OCI-LY1 (cell line): ENCODE measurements around the gene ZGRF1.
A peak's percentile ranks its signal among the peaks of the same experiment; 100 is the strongest.

Experiments used
- H2AFZ ChIP-seq: fragments of 200-600 bp; sonication (generic), shearing (Covaris generic); 2 replicates; pipeline ENCODE4 v1.6.0; 2014; ENCODE audit warnings: antibody characterized with exemption, mild to moderate bottlenecking, low read length
- H3F3A ChIP-seq: fragments of 200-600 bp; sonication (generic), shearing (Covaris generic); 2 replicates; pipeline ENCODE4 v1.6.0; 2014; ENCODE audit warnings: mild to moderate bottlenecking, antibody characterized with exemption, low read length, moderate library complexity; ENCODE audit not compliant: insufficient read depth
- H3K27ac ChIP-seq: fragments of 200-600 bp; sonication (generic); 2 replicates; pipeline ENCODE4 v1.5.1; 2014; ENCODE audit warnings: low read length, mixed run types, mild to moderate bottlenecking, low read depth; ENCODE audit not compliant: poor library complexity, severe bottlenecking
- H3K27me3 ChIP-seq: fragments of 200-600 bp; sonication (generic); 2 replicates; pipeline ENCODE4 v1.6.0; 2014; ENCODE audit warnings: antibody characterized with exemption, mild to moderate bottlenecking, low read length, moderate library complexity; ENCODE audit not compliant: insufficient read depth
- H3K36me3 ChIP-seq: fragments of 200-600 bp; sonication (generic); 2 replicates; pipeline ENCODE4 v1.6.1; 2014; ENCODE audit warnings: mild to moderate bottlenecking, antibody characterized with exemption, low read length, moderate library complexity, mixed read lengths; ENCODE audit not compliant: insufficient read depth
- H3K4me1 ChIP-seq: fragments of 200-600 bp; sonication (generic); 2 replicates; pipeline ENCODE4 v1.5.1; 2014; ENCODE audit warnings: mild to moderate bottlenecking, low read length, moderate library complexity; ENCODE audit not compliant: insufficient read depth, severe bottlenecking
- H3K4me2 ChIP-seq: fragments of 200-600 bp; sonication (generic), shearing (Covaris generic); 2 replicates; pipeline ENCODE4 v1.6.1; 2014; ENCODE audit warnings: low read length
- H3K4me3 ChIP-seq: fragments of 200-600 bp; sonication (generic); 2 replicates; pipeline ENCODE4 v1.5.1; 2014; ENCODE audit warnings: low read length, low read depth, mild to moderate bottlenecking, mixed read lengths; ENCODE audit not compliant: poor library complexity, severe bottlenecking
- H3K79me2 ChIP-seq: fragments of 200-600 bp; shearing (Covaris generic); 2 replicates; pipeline ENCODE4 v1.6.1; 2016; ENCODE audit warnings: mixed run types, low read length, mixed read lengths; ENCODE audit not compliant: insufficient read depth
- H3K9ac ChIP-seq: fragments of 200-600 bp; sonication (generic), shearing (Covaris generic); 2 replicates; pipeline ENCODE4 v1.6.1; 2014; ENCODE audit warnings: mild to moderate bottlenecking, low read length, mixed read lengths
- H3K9me2 ChIP-seq: fragments of 200-600 bp; sonication (generic), shearing (Covaris generic); 2 replicates; pipeline ENCODE4 v1.6.1; 2014; ENCODE audit warnings: low read depth, mild to moderate bottlenecking, low read length, mixed read lengths
- H3K9me3 ChIP-seq: fragments of 200-600 bp; shearing (Covaris generic); 2 replicates; pipeline ENCODE4 v1.6.1; 2014; ENCODE audit warnings: low read length, mixed read lengths
- H4K20me1 ChIP-seq: fragments of 200-600 bp; sonication (generic), shearing (Covaris generic); 2 replicates; pipeline ENCODE4 v1.6.0; 2016; ENCODE audit warnings: mild to moderate bottlenecking, low read length; ENCODE audit not compliant: insufficient read depth
- CTCF ChIP-seq: fragments of 200-600 bp; sonication (generic), shearing (Covaris generic); IDR thresholded peaks from 2 replicates; pipeline ENCODE4 v1.5.1; 2017; ENCODE audit warnings: mild to moderate bottlenecking, antibody characterized with exemption, low read length, moderate library complexity, mixed read lengths
- EZH2 ChIP-seq: fragments of 200-600 bp; sonication (generic), shearing (Covaris generic); IDR thresholded peaks from 2 replicates; pipeline ENCODE4 v1.8.0; 2017; ENCODE audit warnings: borderline replicate concordance, mixed run types, mild to moderate bottlenecking, antibody characterized with exemption, low read length, moderate library complexity, mixed read lengths

Gene ZGRF1

GRCh38 chr4:112531146-112531545, 105.6 kb downstream of the ZGRF1 start:
- Histone ChIP-seq H3K27ac (no peak overlapping the region), H2AFZ (no peak overlapping the region), H3K27me3 (no peaks in the 10 kb centered on the region), H3K79me2 (no peaks in the 10 kb centered on the region), H3K4me2 (no peak overlapping the region), H3K9me3 (no peaks in the 10 kb centered on the region), H4K20me1 (no peaks in the 10 kb centered on the region), H3K4me3 (no peak overlapping the region), H3K36me3 (no peaks in the 10 kb centered on the region), H3K4me1 (no peaks in the 10 kb centered on the region), H3K9me2 (no peaks in the 10 kb centered on the region), H3K9ac (no peak overlapping the region), H3F3A (no peaks in the 10 kb centered on the region)
- TF ChIP-seq CTCF = no peak
- no peak for TF ChIP-seq EZH2

- no peak for TF ChIP-seq EZH2
- no peak for TF ChIP-seq CTCF
Observed at GRCh38 chr4:112526061-112526460, 110.6 kb downstream of the ZGRF1 start.

GRCh38 chr4:112523764-112524505, 112.8 kb downstream of the ZGRF1 start:
- peaks cover 20% of the 10 kb centered on the region for H3K4me1 ChIP-seq
- no peak overlapping the region for H3K27ac ChIP-seq
- no peaks in the 10 kb centered on the region for H3K9me2 ChIP-seq
- H3K9me3 ChIP-seq = no peaks in the 10 kb centered on the region
- H3K4me3 ChIP-seq = peak overlapping the region; percentile 56
- H3K27me3 ChIP-seq = no peaks in the 10 kb centered on the region; the same call in 1 of the 2 replicates
- no peaks in the 10 kb centered on the region for H3K36me3 ChIP-seq
- no peak overlapping the region for H2AFZ ChIP-seq
- no peaks in the 10 kb centered on the region for H3F3A ChIP-seq
- peak overlapping the region; percentile 81 for H3K4me2 ChIP-seq
- no peak for TF ChIP-seq EZH2
- TF ChIP-seq CTCF = peak; percentile 98
- no peaks in the 10 kb centered on the region for H3K79me2 ChIP-seq
- H4K20me1 ChIP-seq = no peaks in the 10 kb centered on the region
- H3K9ac ChIP-seq = no peak overlapping the region; the same call in 1 of the 2 replicates

More at GRCh38 chr4:112526061-112526460, 110.6 kb downstream of the ZGRF1 start:
- peaks cover 20% of the 10 kb centered on the region for H3K4me1 ChIP-seq
- no peak overlapping the region for H2AFZ ChIP-seq
- no peaks in the 10 kb centered on the region for H3K9me2 ChIP-seq
- H3F3A ChIP-seq = no peaks in the 10 kb centered on the region
- H3K79me2 ChIP-seq = no peaks in the 10 kb centered on the region
- no peaks in the 10 kb centered on the region for H4K20me1 ChIP-seq
- no peaks in the 10 kb centered on the region for H3K9me3 ChIP-seq
- H3K27me3 ChIP-seq = no peaks in the 10 kb centered on the region
- no peak overlapping the region for H3K27ac ChIP-seq
- H3K4me3 ChIP-seq = no peak overlapping the region
- H3K4me2 ChIP-seq = no peak overlapping the region
- H3K9ac ChIP-seq = no peak overlapping the region
- no peaks in the 10 kb centered on the region for H3K36me3 ChIP-seq
